Panc1 (cell line): ENCODE results near the gene SETMAR. TPM values are rescaled to one million over a fixed set of nuclear protein-coding genes. Genes with fewer than 3 reads are reported as not detected.

ENCODE experiments used
- ATAC-seq: fragments of 200-7000 bp; cut with Tn5 transposase; 2 replicates; pipeline ENCODE4 v1.9.1; 2020; ENCODE audit warnings: mild to moderate bottlenecking, moderate library complexity
- BruUV-seq: library from RNA; stranded (reverse); fragments of 400-500 nt; replicated peaks from 2 replicates; lab custom pipeline; 2021; lab: Mats Ljungman, UMichigan
- CTCF ChIA-PET: fragments of 300-600 bp; sonication (Branson Sonifier 250); formaldehyde crosslinking; loops from one replicate; lab custom pipeline; 2022; ENCODE audit warnings: antibody characterized with exemption; lab: Charles Lee
- POLR2A ChIA-PET: fragments of 300-600 bp; sonication (Branson Sonifier 250); formaldehyde crosslinking; loops from one replicate; lab custom pipeline; 2022; ENCODE audit warnings: antibody characterized with exemption; lab: Charles Lee
- DNase-seq: peaks from one replicate; pipeline ENCODE4 v3.0.0-alpha.2; 2010; ENCODE audit warnings: low read depth, low spot score
- H3K27ac ChIP-seq: 2 replicates; pipeline ENCODE4 v1.5.1; 2011; ENCODE audit warnings: mild to moderate bottlenecking, low read length, inconsistent platforms
- H3K27me3 ChIP-seq: fragments of 200-500 bp; sonication (Bioruptor generic); 2 replicates; pipeline ENCODE4 v1.6.0; 2014; ENCODE audit warnings: low read length, inconsistent platforms; ENCODE audit not compliant: control insufficient read depth, insufficient read depth
- H3K36me3 ChIP-seq: fragments of 200-500 bp; sonication (Bioruptor generic); 2 replicates; pipeline ENCODE4 v1.5.1; 2014; ENCODE audit warnings: inconsistent platforms, mild to moderate bottlenecking, low read length, moderate library complexity; ENCODE audit not compliant: control insufficient read depth, insufficient read depth
- H3K4me1 ChIP-seq: 2 replicates; pipeline ENCODE4 v1.5.1; 2011; ENCODE audit warnings: inconsistent platforms, mild to moderate bottlenecking, low read length, moderate library complexity; ENCODE audit not compliant: control insufficient read depth, insufficient read depth
- H3K4me3 ChIP-seq, 2 experiments: 2 replicates each; pipeline ENCODE4 v1.5.1; 2011 to 2012; ENCODE audit warnings: low read depth in 2 of 2, low read length in 2 of 2, mild to moderate bottlenecking in 2 of 2, inconsistent platforms in 1 of 2, moderate library complexity in 1 of 2
- H3K9me3 ChIP-seq: fragments of 200-500 bp; sonication (Bioruptor generic); 2 replicates; pipeline ENCODE4 v1.5.1; 2014; ENCODE audit warnings: low read depth, mild to moderate bottlenecking, inconsistent platforms, low read length, moderate library complexity; ENCODE audit not compliant: control insufficient read depth, insufficient read depth
- CTCF ChIP-seq: fragments of 450-650 bp; IDR thresholded peaks from 2 replicates; pipeline ENCODE4 v1.5.1; 2017; ENCODE audit warnings: mild to moderate bottlenecking
- POLR2AphosphoS5 ChIP-seq: IDR thresholded peaks from 2 replicates; pipeline ENCODE4 v1.6.1; 2012; ENCODE audit warnings: mild to moderate bottlenecking, low read depth, low read length, moderate library complexity
- REST ChIP-seq, 2 experiments: IDR thresholded peaks; 2 replicates each; pipeline ENCODE4 v1.6.1; 2011 to 2012; ENCODE audit warnings: low read depth in 2 of 2, control low read depth in 1 of 2, low read length in 1 of 2, mild to moderate bottlenecking in 1 of 2, moderate library complexity in 1 of 2; ENCODE audit not compliant: insufficient read depth in 1 of 2
- SIN3A ChIP-seq: IDR thresholded peaks from 2 replicates; pipeline ENCODE4 v1.6.1; 2012; ENCODE audit warnings: low read depth, mild to moderate bottlenecking, low read length, moderate library complexity, borderline replicate concordance; ENCODE audit not compliant: insufficient read depth
- TCF7L2 ChIP-seq: IDR thresholded peaks from 2 replicates; pipeline ENCODE4 v1.6.1; 2011; ENCODE audit warnings: mild to moderate bottlenecking, low read depth, low read length, inconsistent platforms
- in situ Hi-C: cut with HindIII; loops from 2 replicates; pipeline ENCODE4 v1.10.0; 2016; ENCODE audit warnings: low sequenced_read_pairs, low pct_unique_long_range_greater_than_20kb
- intact Hi-C: fragments of 100-400 bp; cut with micrococcal nuclease; formaldehyde crosslinking; loops from one replicate; pipeline ENCODE4 v1.10.0; 2022; ENCODE audit not compliant: unreplicated experiment
- total RNA-seq: library from RNA; stranded (reverse); gene quantifications from one replicate; pipeline ENCODE4 v1.2.1, GENCODE V29; 2021; ENCODE audit not compliant: unreplicated experiment

SETMAR gene
- total RNA-seq, 1 experiment from 2014 or later, result 9.6 TPM

- DNase-seq (peak; percentile 61), ATAC-seq (peak; percentile 58; the same call in 1 of the 2 replicates)
- H3K9me3 ChIP-seq, result no peaks in the 10 kb centered on the region
- BruUV-seq, result no TSS peak
- H3K27me3 ChIP-seq, result peaks cover 3% of the 10 kb centered on the region; the same call in 1 of the 2 replicates
- ChIA-PET POLR2A (no interaction called here), CTCF (interaction anchor here (0.6 to 1.0 kb wide), 3 partner anchors 11 to 1091 kb away, joined by 3 to 10 read pairs (median 10); no protein-coding TSS in a partner anchor)
- TF ChIP-seq CTCF, result peak; percentile 76; the same call in 1 of the 2 replicates
- no peak for TF ChIP-seq REST (IDR thresholded peaks at IDR 0.05; ENCODE audit: insufficient read depth in 1 of 2, low read depth in 2 of 2, low read length in 1 of 2)
- intact Hi-C loops, result loop anchor here (1.0 kb wide), 1 partner anchor 1094 kb away; no protein-coding TSS in a partner anchor
- H3K36me3 ChIP-seq, result no peaks in the 10 kb centered on the region
- H3K27ac ChIP-seq, result no peak overlapping the region
- no peak overlapping the region for H3K4me3 ChIP-seq
- H3K4me1 ChIP-seq, result no peaks in the 10 kb centered on the region
- in situ Hi-C loops, result no loop called here
Observed at GRCh38 chr3:4290272-4290893, 12.8 kb upstream of the SETMAR start.

GRCh38 chr3:4292301-4292700 lies 10.9 kb upstream of the SETMAR start:
- TF ChIP-seq SIN3A (no peak), POLR2AphosphoS5 (no peak), TCF7L2 (no peak), CTCF (no peak), REST (IDR thresholded peaks at IDR 0.05; ENCODE audit: insufficient read depth in 1 of 2, low read depth in 2 of 2, low read length in 1 of 2) (no peak)
- no peak for ATAC-seq

More at GRCh38 chr3:4292301-4292700, 10.9 kb upstream of the SETMAR start:
- in situ Hi-C loops (no loop called here), intact Hi-C loops (no loop called here)
- ChIA-PET POLR2A (no interaction called here), CTCF (no interaction called here)
- H3K4me1 ChIP-seq, result no peaks in the 10 kb centered on the region
- H3K27ac ChIP-seq, result no peak overlapping the region
- no peaks in the 10 kb centered on the region for H3K36me3 ChIP-seq
- H3K9me3 ChIP-seq, result no peaks in the 10 kb centered on the region
- BruUV-seq, result no TSS peak
- no peak for DNase-seq
- H3K27me3 ChIP-seq, result peaks cover 3% of the 10 kb centered on the region; the same call in 1 of the 2 replicates
- no peak overlapping the region for H3K4me3 ChIP-seq
